ENCODE measurements around the gene SOBP.

The SOBP gene

DNA sequence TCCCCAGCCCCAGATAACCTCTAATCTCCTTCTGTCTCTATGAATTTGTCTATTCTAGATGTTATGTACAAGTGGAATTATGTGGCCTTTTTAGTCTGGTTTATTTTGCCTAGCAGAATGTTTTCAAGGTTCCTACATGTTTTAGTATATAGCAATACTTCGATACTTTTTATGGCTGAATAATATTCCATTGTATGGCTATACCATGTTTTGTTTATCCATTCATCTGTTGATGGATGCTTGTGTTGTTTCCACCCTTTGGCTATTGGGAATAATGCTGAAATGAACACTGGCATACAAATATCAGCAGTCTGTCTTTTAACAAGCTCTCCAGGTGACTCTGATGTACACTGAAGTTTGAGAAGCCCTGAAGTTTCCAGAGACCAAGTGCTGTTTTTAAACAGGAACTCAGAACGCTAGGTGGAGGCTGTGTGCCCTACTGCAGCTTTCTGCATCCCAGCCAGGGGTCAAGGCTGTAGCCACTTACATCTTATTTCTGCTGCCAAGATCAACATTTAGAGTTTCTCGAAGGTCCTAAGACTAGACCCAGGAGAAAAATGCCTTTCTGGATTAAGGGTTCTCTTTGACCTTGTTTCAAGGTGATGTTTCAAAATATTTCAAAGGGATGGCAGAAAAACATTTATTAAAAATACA, 123.0 kb downstream of the SOBP start:
- Histone ChIP-seq H3K4me1 (ENCODE audit: control insufficient read depth, insufficient read depth, low read length) (no peaks in the 10 kb centered on the region), H3K4me2 (ENCODE audit: low read length) (no peak overlapping the region), H3K9ac (ENCODE audit: low read depth, low read length) (no peak overlapping the region), H3K9me3 (replicated peaks; ENCODE audit: low read length) (no peaks in the 10 kb centered on the region), H3K4me3 (ENCODE audit: low read length) (no peak overlapping the region), H3K36me3 (ENCODE audit: insufficient read depth, low read length) (no peaks in the 10 kb centered on the region), H3K27me3 (ENCODE audit: control insufficient read depth, insufficient read depth, low read length) (peaks cover 16% of the 10 kb centered on the region)

DNA sequence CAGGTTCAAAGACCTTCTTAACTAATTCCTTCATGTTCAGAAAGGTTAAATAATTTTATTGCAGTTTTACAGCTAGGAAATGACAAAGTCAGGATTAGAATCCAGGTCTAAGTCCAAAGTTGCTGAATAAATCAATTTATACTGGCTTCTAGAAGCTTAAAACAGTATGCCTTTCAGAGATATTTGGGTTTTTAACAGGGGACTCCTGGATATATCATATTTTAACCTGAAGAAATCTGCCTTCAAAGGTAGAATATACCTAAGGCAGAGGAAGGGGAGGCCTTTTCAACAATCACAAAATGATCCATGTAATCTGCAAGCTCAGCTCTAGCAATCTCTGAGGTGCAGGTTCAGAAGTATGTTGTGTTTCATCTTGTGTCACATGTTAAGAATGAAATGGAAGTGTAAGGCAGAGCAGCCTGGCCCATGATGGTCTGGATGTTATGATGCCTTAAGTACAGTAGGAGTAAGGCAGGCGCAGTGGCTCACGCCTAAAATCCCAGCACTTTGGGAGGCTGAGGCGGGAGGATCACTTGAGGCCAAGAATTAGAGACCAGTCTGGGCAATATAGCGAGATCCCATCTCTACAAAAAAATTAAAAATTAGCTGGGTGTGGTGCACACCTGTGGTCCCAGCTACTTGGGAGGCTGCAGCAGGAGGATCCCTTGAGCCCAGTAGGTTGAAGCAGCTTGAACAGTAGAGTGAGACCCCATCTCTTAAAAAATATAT, 123.9 kb downstream of the SOBP start:
- H3K9me3 ChIP-seq (replicated peaks; ENCODE audit: low read length): no peaks in the 10 kb centered on the region
- no peak overlapping the region for H3K9ac ChIP-seq (ENCODE audit: low read depth, low read length)
- H3K36me3 ChIP-seq (ENCODE audit: insufficient read depth, low read length): no peaks in the 10 kb centered on the region
- H3K4me2 ChIP-seq (ENCODE audit: low read length): no peak overlapping the region
- peaks cover 16% of the 10 kb centered on the region for H3K27me3 ChIP-seq (ENCODE audit: control insufficient read depth, insufficient read depth, low read length)
- no peaks in the 10 kb centered on the region for H3K4me1 ChIP-seq (ENCODE audit: control insufficient read depth, insufficient read depth, low read length)
- no peak overlapping the region for H3K4me3 ChIP-seq (ENCODE audit: low read length)

DNA sequence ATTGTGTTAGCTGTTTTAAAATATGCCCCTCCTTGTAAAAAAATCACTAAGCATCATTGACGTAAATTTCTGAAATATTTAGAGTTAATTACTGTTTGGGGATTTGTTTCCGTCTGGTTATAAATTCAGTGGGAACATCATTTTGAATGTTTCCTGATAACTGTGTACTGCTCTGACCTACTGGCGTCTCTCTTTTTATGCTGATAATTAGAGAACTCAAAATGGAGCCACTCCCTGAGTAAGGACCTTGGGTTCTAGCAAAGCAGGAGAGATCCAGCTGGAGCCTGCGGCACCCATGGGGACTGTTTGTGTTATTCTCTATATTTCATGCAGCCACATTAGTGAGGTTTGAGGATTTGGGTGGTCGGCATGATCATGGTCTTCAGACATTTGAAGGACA, 124.9 kb downstream of the SOBP start:
- no peak overlapping the region for H3K4me2 ChIP-seq (ENCODE audit: low read length)
- H3K27me3 ChIP-seq (ENCODE audit: control insufficient read depth, insufficient read depth, low read length): peaks cover 16% of the 10 kb centered on the region
- H3K4me1 ChIP-seq (ENCODE audit: control insufficient read depth, insufficient read depth, low read length): no peaks in the 10 kb centered on the region
- H3K9me3 ChIP-seq (replicated peaks; ENCODE audit: low read length): no peaks in the 10 kb centered on the region
- no peak overlapping the region for H3K4me3 ChIP-seq (ENCODE audit: low read length)
- H3K36me3 ChIP-seq (ENCODE audit: insufficient read depth, low read length): no peaks in the 10 kb centered on the region
- no peak overlapping the region for H3K9ac ChIP-seq (ENCODE audit: low read depth, low read length)

DNA sequence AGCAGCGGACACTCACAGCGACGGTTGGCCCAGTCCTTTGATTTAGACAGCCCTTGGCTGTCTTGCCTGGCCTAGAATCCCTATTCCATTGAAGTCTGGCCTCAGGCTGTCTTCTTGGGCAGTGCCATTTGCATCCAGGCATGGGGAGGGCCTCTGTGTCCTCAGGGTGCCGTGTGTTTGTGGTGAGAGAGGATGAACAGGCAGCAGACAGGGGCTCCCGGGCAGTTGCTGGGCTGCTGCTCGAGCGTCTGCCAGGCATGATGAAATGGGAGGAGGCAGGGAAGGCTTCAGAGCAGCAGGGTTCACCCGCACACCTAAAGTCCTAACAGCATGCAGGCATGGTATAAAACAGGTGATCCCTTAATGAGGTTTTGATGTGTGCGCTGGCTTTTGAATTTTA, 126.9 kb downstream of the SOBP start:
- H3K27me3 ChIP-seq (ENCODE audit: control insufficient read depth, insufficient read depth, low read length): peaks cover 11% of the 10 kb centered on the region
- no peaks in the 10 kb centered on the region for H3K9me3 ChIP-seq (replicated peaks; ENCODE audit: low read length)
- no peaks in the 10 kb centered on the region for H3K36me3 ChIP-seq (ENCODE audit: insufficient read depth, low read length)
- no peak overlapping the region for H3K9ac ChIP-seq (ENCODE audit: low read depth, low read length)
- H3K4me3 ChIP-seq (ENCODE audit: low read length): no peak overlapping the region
- H3K4me2 ChIP-seq (ENCODE audit: low read length): no peak overlapping the region
- H3K4me1 ChIP-seq (ENCODE audit: control insufficient read depth, insufficient read depth, low read length): no peaks in the 10 kb centered on the region

DNA sequence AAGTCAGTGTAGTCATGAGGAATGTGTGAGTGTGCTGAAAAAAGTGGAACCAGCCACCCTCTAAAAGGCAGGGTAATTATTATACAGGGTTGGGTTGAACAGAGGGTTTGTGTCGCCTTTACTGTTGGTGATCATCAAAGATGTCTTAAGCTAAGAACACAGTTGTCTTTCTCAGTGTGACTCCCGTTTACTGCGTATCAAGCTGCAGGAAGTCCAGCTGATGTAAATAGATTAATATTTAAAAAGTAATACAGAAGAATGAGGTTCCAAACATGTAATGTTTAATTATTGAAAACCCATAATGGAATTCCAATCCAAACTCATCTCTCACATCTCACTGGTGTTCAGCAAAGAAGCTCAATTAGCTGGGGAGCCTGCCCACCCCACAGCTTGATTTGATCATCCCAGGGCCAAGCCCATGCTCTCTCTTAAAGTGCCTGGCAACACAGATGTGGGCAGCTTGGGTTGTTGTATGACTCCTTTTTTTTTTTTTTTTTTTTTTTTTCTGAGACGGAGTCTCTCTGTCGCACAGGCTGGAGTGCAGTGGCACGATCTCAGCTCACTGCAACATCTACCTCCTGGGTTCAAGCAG, 127.5 kb downstream of the SOBP start:
- Histone ChIP-seq H3K4me3 (ENCODE audit: low read length) (no peak overlapping the region), H3K9me3 (replicated peaks; ENCODE audit: low read length) (no peaks in the 10 kb centered on the region), H3K4me2 (ENCODE audit: low read length) (no peak overlapping the region), H3K27me3 (ENCODE audit: control insufficient read depth, insufficient read depth, low read length) (peaks cover 11% of the 10 kb centered on the region), H3K36me3 (ENCODE audit: insufficient read depth, low read length) (no peaks in the 10 kb centered on the region), H3K4me1 (ENCODE audit: control insufficient read depth, insufficient read depth, low read length) (no peaks in the 10 kb centered on the region), H3K9ac (ENCODE audit: low read depth, low read length) (no peak overlapping the region)

DNA sequence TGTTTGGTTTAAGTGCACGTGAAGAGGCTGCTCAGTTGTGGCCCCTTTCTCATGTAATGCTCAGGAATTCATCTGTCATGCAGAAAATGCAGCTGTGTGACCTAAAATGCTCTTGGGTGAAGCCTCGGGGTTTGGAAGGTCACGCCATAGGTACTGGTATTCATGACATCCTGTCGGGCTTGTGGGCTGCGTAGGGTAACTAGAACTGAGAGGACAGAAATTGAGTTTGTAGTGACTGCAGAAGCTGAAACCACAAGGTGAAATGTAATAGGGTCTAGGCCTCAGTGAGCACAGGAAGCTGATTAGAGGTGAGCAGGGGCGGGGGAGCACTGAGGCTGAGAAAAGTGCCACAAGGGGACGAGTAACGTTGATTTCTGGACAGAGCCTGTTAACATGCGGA, 128.8 kb downstream of the SOBP start:
- H3K9ac ChIP-seq (ENCODE audit: low read depth, low read length): no peak overlapping the region
- H3K4me3 ChIP-seq (ENCODE audit: low read length): no peak overlapping the region
- H3K27me3 ChIP-seq (ENCODE audit: control insufficient read depth, insufficient read depth, low read length): peaks cover 11% of the 10 kb centered on the region
- no peaks in the 10 kb centered on the region for H3K36me3 ChIP-seq (ENCODE audit: insufficient read depth, low read length)
- H3K4me2 ChIP-seq (ENCODE audit: low read length): no peak overlapping the region
- H3K9me3 ChIP-seq (replicated peaks; ENCODE audit: low read length): no peaks in the 10 kb centered on the region
- H3K4me1 ChIP-seq (ENCODE audit: control insufficient read depth, insufficient read depth, low read length): no peaks in the 10 kb centered on the region

DNA sequence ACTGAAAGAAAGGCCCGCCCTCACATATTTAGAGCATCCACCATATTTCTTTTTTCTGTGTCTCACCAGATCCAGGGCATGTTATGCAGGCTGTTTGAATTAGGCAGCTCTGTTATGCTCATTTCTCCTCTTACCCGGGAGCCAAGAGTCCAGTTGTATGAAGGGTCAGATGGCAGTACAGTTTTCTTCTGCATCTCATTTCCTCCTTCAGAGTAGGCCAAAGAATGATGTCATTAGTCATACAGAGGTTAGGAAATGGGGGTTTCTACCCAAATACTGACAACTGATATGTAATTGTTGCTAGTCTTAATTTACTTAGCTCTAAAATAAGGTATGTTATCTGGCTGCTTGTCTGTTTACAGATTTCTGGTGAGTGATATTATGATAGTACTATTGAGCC, 130.8 kb downstream of the SOBP start:
- peaks cover 5% of the 10 kb centered on the region for H3K27me3 ChIP-seq (ENCODE audit: control insufficient read depth, insufficient read depth, low read length)
- H3K4me2 ChIP-seq (ENCODE audit: low read length): no peak overlapping the region
- H3K9ac ChIP-seq (ENCODE audit: low read depth, low read length): no peak overlapping the region
- H3K36me3 ChIP-seq (ENCODE audit: insufficient read depth, low read length): no peaks in the 10 kb centered on the region
- no peaks in the 10 kb centered on the region for H3K4me1 ChIP-seq (ENCODE audit: control insufficient read depth, insufficient read depth, low read length)
- no peaks in the 10 kb centered on the region for H3K9me3 ChIP-seq (replicated peaks; ENCODE audit: low read length)
- no peak overlapping the region for H3K4me3 ChIP-seq (ENCODE audit: low read length)

DNA sequence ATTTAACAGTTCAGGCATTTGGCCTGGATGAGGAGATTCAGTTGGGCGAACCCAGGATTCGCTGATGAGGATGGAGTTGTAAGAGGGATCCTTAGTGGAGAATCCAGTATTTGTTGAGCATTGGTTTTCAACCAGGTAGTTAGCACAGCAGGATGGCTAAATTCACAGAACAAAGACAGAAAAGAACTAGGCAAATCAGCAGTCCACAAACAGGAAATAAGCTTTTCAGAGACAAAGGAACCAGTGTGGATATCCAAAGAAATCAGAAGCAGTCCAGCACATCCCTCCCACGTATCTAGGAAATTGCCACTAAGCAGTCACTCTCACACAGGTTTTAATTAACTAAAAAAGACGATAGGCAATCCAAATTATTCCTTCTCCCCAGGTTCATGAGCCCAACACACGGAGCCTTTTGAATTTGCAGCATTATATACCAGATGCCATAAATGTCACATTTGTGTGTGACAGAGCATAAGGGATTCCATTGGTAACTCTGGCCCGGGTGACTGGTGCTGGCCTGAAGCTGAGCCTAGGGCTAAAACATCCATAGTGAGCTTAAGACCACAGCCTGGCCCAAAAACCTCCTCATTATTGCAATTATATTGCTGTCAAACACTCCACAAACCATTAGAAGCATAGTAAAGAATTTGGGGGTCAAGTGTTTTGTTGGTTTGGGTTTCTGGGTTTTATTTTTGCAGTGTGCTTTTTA, 131.5 kb downstream of the SOBP start:
- Histone ChIP-seq H3K9ac (ENCODE audit: low read depth, low read length) (no peak overlapping the region), H3K27me3 (ENCODE audit: control insufficient read depth, insufficient read depth, low read length) (peaks cover 5% of the 10 kb centered on the region), H3K4me2 (ENCODE audit: low read length) (no peak overlapping the region), H3K36me3 (ENCODE audit: insufficient read depth, low read length) (no peaks in the 10 kb centered on the region), H3K4me3 (ENCODE audit: low read length) (no peak overlapping the region), H3K9me3 (replicated peaks; ENCODE audit: low read length) (no peaks in the 10 kb centered on the region), H3K4me1 (ENCODE audit: control insufficient read depth, insufficient read depth, low read length) (no peaks in the 10 kb centered on the region)

DNA sequence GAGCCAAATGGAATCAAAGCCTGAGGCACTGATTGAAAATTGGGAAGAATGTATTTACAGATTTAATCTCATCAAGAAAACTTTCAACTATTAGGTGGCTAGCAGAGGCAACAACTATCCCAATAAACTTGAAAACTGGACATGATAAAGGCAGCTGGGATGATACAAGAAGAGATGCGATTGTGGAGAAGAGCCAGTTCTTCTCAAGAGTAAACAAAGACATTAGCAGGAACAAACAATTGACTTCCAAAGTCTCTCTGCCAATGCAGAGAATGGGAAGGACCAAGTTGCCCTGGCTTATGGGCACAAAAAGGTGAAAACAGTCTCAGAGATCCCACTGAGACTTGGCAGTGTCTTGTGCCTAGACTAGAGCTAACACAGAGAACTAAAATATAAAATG, 132.4 kb downstream of the SOBP start:
- no peak overlapping the region for H3K9ac ChIP-seq (ENCODE audit: low read depth, low read length)
- H3K4me1 ChIP-seq (ENCODE audit: control insufficient read depth, insufficient read depth, low read length): no peaks in the 10 kb centered on the region
- H3K4me2 ChIP-seq (ENCODE audit: low read length): no peak overlapping the region
- no peaks in the 10 kb centered on the region for H3K9me3 ChIP-seq (replicated peaks; ENCODE audit: low read length)
- H3K27me3 ChIP-seq (ENCODE audit: control insufficient read depth, insufficient read depth, low read length): no peaks in the 10 kb centered on the region
- no peak overlapping the region for H3K4me3 ChIP-seq (ENCODE audit: low read length)
- no peaks in the 10 kb centered on the region for H3K36me3 ChIP-seq (ENCODE audit: insufficient read depth, low read length)

DNA sequence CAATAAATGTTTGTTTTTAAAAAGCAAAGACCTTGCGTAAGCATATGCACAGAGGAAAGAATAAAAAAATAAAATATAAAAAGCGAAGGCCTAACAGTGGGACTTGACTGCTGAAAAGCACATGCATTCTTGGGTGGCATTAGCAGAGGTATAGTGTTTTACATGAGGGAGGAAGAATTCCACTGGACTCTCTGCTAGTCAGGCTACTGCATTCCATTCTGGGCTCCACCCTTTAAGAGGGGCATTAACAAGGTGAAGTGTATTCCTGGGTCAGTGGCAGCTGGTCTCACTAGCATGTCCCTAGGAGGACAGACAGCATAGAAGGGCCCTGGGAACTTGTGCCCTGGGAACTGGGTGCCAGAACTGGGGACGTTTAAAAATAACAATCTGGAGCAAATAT, 134.1 kb downstream of the SOBP start:
- H3K9ac ChIP-seq (ENCODE audit: low read depth, low read length): no peak overlapping the region
- no peaks in the 10 kb centered on the region for H3K36me3 ChIP-seq (ENCODE audit: insufficient read depth, low read length)
- no peaks in the 10 kb centered on the region for H3K4me1 ChIP-seq (ENCODE audit: control insufficient read depth, insufficient read depth, low read length)
- no peak overlapping the region for H3K4me2 ChIP-seq (ENCODE audit: low read length)
- no peaks in the 10 kb centered on the region for H3K9me3 ChIP-seq (replicated peaks; ENCODE audit: low read length)
- H3K27me3 ChIP-seq (ENCODE audit: control insufficient read depth, insufficient read depth, low read length): peaks cover 5% of the 10 kb centered on the region
- no peak overlapping the region for H3K4me3 ChIP-seq (ENCODE audit: low read length)

DNA sequence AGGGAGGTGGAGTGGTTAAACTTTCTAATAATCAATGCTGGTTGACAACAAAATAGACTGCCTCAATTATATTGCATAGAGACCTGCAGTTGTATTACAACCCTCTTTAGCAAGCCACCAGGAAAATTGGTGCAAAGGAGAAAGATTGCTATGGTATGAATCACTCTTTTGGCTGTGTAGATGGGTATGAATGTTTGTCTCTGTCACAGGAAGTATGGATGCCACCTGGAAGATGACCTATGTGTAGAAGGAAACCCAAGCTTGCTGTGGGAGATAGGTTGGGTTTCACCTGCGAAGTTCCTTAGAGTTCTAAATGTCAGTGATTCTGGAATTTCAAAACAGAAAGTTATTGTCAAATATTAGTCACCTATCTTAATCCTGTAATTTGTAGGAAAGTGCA, 134.6 kb downstream of the SOBP start:
- Histone ChIP-seq H3K9ac (ENCODE audit: low read depth, low read length) (no peak overlapping the region), H3K27me3 (ENCODE audit: control insufficient read depth, insufficient read depth, low read length) (peaks cover 5% of the 10 kb centered on the region), H3K4me2 (ENCODE audit: low read length) (no peak overlapping the region), H3K4me1 (ENCODE audit: control insufficient read depth, insufficient read depth, low read length) (no peaks in the 10 kb centered on the region), H3K9me3 (replicated peaks; ENCODE audit: low read length) (no peaks in the 10 kb centered on the region), H3K4me3 (ENCODE audit: low read length) (no peak overlapping the region), H3K36me3 (ENCODE audit: insufficient read depth, low read length) (no peaks in the 10 kb centered on the region)
